Ramos (cell line): ENCODE measurements around the gene TMEM271.
"Not testable (repeated sequence)": the region's sequence is repeated elsewhere in the genome, so short reads cannot be mapped to it uniquely, and the experiment has no call there.

Experiments
- in situ Hi-C: fragments of 300-500 bp; cut with MboI; formaldehyde crosslinking; loops from one replicate; pipeline ENCODE4 v1.14.3; 2022; ENCODE audit warnings: low sequenced_read_pairs; ENCODE audit not compliant: unreplicated experiment

Gene TMEM271

GRCh38 chr4:610411-611261 lies 34.5 kb upstream of the TMEM271 start:
- in situ Hi-C loops, result no loop called here

DNA sequence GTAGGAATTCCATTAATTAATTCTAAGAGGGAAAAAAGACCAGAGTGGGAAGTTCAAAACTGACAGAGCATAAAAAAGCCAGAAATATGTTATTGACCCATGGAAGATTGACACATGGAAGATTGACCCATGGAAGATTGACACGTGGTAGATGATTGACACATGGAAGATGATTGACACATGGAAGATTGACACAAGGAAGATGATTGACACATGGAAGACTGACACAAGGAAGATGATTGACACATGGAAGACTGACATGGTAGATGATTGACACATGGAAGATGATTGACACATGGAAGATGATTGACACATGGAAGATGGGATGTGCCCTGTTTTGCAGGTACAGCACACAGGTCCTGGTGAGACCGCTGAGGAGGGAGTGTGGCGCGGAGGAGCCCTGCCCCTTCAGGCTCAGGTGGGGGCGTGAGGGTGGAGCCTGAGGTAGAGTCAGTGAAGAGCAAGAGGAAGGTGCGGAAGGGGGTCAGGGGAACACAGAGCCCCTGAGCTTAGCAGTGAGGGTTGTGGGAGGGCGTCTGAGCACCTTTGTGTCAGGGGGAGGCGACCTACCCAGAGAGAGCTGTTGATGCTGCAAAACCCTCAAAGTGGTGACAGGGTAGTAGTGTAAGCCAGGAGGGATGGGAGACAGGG lies 33.4 kb upstream of the TMEM271 start:
- in situ Hi-C loops, result no loop called here

GRCh38 chr4:608236-608635 lies 32.1 kb upstream of the TMEM271 start:
- in situ Hi-C loops, result no loop called here

GRCh38 chr4:605702-606425 lies 29.8 kb upstream of the TMEM271 start:
- in situ Hi-C loops, result no loop called here

DNA sequence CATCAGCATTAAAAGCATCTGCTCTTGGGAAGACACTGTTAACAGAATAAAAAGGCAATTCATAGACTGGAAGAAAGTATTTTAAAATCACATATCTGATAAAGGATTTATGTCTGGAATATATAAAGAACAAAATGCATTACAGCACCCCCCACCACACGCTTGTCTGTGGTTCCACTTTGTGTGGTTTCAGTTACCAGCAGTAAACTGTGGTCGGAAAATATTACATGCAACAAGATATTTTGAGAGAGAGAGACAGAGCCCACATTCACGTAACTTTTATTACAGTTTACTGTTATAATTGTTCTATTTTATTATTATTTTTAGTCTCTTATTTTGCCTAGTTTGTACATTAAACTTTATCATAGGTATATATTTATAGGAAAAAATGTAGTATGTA lies 28.0 kb upstream of the TMEM271 start:
- in situ Hi-C loops, result no loop called here

DNA sequence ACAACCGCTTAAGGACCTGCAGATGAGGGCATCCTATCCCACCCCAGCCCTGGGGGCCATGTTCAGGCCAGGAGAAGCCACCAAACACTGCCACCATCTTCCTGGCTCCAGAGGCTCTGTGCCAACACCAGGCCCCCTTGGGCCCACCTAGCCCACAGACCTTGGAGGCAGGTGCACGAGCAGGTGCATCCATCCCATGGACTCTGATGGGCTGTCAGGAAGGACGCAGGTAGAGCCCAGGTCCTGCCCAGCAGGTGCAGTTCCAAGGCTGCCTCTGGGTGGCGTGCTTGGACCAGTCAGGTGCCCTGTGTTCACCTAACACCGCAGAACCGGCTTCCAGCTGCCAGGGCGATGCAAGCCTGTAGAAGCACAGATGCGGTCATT lies 26.5 kb upstream of the TMEM271 start:
- in situ Hi-C loops, result no loop called here

- in situ Hi-C loops, result no loop called here
Measured at GRCh38 chr4:601612-602558, 25.8 kb upstream of the TMEM271 start.

- in situ Hi-C loops, result no loop called here
Measured at GRCh38 chr4:600850-601515, 24.9 kb upstream of the TMEM271 start.

DNA sequence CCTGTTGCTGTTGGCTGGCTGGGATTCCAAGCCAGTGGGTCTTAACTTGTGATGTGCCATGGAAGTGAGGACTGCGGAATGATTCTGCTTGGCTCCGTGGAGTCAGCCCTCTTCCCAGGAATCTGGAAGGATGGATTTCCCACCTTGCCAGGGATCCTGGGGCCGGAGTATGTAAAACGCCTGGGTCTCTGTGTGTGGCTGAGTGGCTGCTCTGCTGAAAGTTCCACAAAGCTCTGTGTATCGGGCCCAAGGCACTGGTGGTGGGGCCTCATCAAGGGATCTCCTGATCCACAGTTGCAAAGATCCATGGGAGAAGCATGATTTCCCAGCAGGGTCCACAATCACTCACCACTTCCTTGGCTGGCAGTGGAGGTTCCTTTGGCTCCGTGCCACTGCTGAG lies 24.1 kb upstream of the TMEM271 start:
- in situ Hi-C loops, result no loop called here

DNA sequence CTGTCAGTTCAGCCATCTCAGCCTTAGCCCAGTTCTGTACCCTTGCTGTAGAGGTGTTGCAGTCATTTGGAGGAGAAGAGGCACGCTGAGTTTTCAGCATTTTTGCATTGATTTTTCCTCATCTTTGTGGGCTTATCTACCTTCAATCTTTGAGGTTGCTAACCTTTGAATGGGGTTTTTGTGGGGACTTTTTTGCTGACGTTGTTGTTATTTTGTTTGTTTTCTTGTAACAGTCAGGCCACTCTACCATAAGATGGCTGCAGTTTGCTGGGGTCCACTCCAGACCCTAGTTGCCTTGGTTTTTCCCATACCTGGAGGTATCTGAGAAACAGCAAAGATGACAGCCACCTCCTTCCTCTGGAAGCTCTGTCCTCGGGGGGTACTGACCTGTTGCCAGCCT lies 22.8 kb upstream of the TMEM271 start:
- in situ Hi-C loops, result no loop called here

DNA sequence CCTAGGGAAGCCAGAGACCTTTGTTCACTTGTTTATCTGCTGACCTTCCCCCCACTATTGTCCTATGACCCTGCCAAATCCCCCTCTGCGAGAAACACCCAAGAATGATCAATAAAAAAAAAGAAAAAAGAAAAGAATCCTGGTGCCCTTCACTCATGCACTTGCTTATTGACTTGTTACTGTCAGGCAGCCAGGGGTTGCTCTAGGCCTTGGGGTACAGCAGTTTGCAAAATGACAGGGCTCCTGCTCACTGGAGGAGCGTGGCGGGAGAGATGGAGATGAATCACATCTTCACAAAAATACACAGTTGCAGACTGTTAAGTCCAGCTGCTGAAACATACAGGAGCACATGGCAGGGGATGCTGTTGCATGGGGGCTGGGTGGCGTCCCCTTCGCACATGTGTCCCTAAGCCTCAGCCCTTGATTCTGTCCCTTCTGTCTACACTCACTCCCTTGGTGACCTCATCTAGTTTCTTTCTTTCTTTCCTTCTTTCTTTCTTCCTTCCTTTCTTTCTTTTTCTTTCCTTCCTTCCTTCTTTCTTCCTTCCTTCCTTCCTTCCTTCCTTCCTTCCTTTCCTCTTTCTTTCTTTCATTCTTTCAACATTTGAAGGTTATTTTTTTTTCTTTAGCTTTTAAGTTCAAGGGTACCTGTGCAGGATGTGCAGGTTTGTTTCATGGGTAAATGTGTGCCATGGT lies 16.9 kb upstream of the TMEM271 start:
- in situ Hi-C loops, result no loop called here

DNA sequence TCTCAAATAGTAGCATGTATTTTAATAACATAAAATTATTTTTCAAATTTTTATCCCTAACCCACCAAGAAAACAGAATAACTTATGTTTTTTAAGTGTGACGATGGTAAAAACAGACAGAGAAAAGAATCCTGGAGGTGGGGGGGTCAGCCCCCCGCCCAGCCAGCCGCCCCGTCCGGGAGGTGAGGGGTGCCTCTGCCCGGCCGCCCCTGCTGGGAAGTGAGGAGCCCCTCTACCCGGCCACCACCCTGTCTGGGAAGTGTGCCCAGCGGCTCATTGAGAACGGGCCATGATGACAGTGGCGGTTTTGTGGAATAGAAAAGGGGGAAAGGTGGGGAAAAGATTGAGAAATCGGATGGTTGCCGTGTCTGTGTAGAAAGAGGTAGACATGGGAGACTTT lies 16.1 kb upstream of the TMEM271 start:
- in situ Hi-C loops, result not testable (repeated sequence)

DNA sequence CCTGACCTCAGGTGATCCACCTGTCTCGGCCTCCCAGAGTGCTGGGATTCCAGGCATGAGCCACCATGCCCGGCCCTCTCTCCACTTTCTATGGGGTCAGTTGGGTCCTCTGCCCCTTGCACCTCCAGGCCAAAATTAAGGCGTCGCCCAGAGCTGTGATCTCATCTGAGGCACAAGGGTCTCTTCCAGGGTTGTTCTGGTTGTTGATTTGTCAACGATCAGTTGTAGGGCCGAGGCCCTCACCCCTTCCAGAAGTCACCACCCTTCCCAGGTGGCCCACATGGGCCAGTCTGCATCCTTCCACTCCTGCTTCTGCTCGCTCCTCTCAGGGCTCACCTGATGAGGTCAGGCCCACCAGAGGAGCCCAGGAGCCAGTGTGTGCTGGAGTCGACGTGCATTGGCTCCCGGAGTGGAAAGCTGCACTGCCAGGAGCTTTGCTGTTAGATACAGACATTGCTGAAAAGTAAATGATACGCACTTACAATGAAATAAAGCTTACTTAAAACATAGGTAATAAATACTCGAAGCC lies 14.3 kb upstream of the TMEM271 start:
- in situ Hi-C loops, result no loop called here

DNA sequence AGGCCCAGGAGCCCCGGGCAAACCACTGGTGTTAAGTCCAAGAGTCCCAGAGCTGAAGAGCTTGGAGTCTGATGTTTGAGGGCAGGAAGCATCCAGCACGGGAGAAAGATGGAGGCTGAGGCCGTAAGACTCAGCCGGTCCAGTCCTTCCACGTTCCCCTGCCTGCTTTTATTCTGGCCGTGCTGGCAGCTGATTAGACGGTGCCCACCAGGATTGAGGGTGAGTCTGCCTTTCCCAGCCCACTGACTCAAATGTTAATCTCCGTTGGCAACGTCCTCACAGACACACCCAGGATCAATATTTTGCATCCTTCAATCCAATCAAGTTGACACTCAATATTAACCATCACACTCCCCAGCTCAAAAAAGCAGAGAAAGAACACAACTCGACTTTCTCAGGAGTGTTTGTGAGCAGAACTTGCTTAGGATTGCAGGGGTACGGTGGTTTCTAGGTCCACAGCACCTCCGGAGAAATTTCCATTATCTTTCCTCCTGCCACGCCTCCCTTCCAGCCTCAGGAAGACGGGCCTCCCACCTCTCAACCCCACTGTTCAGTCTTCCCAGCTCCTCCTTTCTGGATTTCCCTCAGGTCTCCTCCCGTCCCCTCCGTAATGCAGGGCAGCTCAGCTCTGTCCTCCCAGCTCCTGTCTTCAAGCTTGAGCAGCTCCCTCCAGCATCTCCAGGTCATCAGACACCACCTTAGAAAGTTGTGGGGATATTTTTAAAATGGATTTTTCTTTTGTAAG lies 13.3 kb upstream of the TMEM271 start:
- in situ Hi-C loops, result no loop called here

- in situ Hi-C loops, result no loop called here
Measured at GRCh38 chr4:588351-588849, 12.3 kb upstream of the TMEM271 start.

DNA sequence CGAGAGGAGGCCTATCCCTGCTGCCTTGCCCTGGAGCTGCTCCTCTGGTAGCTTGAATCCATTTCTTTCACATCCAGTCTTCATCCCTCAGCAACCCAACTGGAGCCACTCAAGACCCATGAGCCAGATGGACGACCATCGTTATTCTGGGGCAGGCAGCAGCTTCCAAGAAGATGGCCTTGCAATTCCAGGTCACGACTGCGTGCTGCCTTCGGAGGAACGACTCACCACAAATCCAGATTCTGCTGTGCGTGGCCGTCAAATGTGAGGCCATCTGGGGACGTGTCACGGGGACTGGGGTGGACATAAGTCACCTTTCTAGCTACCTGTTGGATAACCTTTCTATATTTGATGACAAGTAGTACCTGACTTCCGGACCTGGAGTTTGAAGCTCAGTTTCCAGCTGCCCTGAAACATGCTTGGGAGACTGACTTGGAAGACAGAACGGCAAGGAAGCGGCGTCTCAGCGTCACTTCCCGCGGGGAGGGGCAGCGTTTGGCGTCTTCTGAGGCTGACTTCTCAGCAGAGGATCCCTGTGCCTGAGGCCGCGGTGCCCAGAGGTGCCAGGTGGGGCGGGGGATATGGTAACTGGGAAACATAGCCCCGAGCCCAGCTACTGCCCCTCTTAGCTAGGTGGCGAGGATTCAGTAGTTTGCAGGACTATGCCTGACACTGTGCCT lies 11.7 kb upstream of the TMEM271 start:
- in situ Hi-C loops, result no loop called here

- in situ Hi-C loops, result no loop called here
Measured at GRCh38 chr4:583820-584219, 7.7 kb upstream of the TMEM271 start.
